ENCODE data around the gene TRIM7. TPM values are rescaled to one million over a fixed set of nuclear protein-coding genes. Genes with fewer than 3 reads are reported as not detected.

The TRIM7 gene
- polyA plus RNA-seq, 1 donor from 2014 or later: 2.1 TPM

DNA sequence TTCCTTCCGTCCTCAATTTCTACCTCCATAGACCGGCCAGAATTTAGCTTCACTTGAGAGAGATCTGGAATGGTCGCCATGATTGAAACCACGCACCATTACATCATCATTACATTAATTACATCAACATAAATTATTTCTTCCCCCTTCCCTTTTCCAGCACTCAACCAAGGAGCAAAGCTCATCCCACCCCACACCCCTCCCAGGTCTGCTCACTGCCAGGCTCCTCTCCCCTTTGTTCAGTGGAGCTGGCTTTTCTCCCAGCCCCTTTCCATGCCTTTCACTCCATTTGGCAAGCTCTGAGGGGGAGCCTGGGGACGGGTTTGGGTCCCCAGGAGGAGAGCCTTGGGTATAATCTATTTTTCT is 30.3 kb upstream of the TRIM7 start:
- H3K9ac ChIP-seq (ENCODE audit: low read length): no peak overlapping the region
- no peaks in the 10 kb centered on the region for H4K20me1 ChIP-seq (ENCODE audit: insufficient read depth)
- TF ChIP-seq POLR2AphosphoS5 (IDR thresholded peaks at IDR 0.05) (no peak), MXI1 (conservative IDR thresholded peaks at IDR 0.05; ENCODE audit: poor library complexity, severe bottlenecking) (no peak), EP300 (conservative IDR thresholded peaks at IDR 0.05; ENCODE audit: poor library complexity, severe bottlenecking) (no peak), TAF1 (IDR thresholded peaks at IDR 0.05; ENCODE audit: low read depth) (no peak), SMC3 (conservative IDR thresholded peaks at IDR 0.05; ENCODE audit: poor library complexity) (no peak), EZH2 (IDR thresholded peaks at IDR 0.05; ENCODE audit: borderline replicate concordance, insufficient read depth, low read length, poor library complexity, severe bottlenecking) (no peak), RAD21 (conservative IDR thresholded peaks at IDR 0.05) (no peak)
- TF ChIP-seq, protein P1, sequence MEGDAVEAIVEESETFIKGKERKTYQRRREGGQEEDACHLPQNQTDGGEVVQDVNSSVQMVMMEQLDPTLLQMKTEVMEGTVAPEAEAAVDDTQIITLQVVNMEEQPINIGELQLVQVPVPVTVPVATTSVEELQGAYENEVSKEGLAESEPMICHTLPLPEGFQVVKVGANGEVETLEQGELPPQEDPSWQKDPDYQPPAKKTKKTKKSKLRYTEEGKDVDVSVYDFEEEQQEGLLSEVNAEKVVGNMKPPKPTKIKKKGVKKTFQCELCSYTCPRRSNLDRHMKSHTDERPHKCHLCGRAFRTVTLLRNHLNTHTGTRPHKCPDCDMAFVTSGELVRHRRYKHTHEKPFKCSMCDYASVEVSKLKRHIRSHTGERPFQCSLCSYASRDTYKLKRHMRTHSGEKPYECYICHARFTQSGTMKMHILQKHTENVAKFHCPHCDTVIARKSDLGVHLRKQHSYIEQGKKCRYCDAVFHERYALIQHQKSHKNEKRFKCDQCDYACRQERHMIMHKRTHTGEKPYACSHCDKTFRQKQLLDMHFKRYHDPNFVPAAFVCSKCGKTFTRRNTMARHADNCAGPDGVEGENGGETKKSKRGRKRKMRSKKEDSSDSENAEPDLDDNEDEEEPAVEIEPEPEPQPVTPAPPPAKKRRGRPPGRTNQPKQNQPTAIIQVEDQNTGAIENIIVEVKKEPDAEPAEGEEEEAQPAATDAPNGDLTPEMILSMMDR (IDR thresholded peaks at IDR 0.05; ENCODE audit: poor library complexity, severe bottlenecking): no peak
- TF ChIP-seq, protein P2, sequence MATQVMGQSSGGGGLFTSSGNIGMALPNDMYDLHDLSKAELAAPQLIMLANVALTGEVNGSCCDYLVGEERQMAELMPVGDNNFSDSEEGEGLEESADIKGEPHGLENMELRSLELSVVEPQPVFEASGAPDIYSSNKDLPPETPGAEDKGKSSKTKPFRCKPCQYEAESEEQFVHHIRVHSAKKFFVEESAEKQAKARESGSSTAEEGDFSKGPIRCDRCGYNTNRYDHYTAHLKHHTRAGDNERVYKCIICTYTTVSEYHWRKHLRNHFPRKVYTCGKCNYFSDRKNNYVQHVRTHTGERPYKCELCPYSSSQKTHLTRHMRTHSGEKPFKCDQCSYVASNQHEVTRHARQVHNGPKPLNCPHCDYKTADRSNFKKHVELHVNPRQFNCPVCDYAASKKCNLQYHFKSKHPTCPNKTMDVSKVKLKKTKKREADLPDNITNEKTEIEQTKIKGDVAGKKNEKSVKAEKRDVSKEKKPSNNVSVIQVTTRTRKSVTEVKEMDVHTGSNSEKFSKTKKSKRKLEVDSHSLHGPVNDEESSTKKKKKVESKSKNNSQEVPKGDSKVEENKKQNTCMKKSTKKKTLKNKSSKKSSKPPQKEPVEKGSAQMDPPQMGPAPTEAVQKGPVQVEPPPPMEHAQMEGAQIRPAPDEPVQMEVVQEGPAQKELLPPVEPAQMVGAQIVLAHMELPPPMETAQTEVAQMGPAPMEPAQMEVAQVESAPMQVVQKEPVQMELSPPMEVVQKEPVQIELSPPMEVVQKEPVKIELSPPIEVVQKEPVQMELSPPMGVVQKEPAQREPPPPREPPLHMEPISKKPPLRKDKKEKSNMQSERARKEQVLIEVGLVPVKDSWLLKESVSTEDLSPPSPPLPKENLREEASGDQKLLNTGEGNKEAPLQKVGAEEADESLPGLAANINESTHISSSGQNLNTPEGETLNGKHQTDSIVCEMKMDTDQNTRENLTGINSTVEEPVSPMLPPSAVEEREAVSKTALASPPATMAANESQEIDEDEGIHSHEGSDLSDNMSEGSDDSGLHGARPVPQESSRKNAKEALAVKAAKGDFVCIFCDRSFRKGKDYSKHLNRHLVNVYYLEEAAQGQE (IDR thresholded peaks at IDR 0.05; ENCODE audit: borderline replicate concordance): no peak
- H3K36me3 ChIP-seq (ENCODE audit: insufficient read depth, low read length): peaks cover 15% of the 10 kb centered on the region
- no peaks in the 10 kb centered on the region for H3K79me2 ChIP-seq (replicated peaks; ENCODE audit: insufficient read depth, low read length)
- H2AFZ ChIP-seq (ENCODE audit: low read depth, low read length): no peak overlapping the region
- no peaks in the 10 kb centered on the region for H3K9me3 ChIP-seq (ENCODE audit: low read length)
- no peaks in the 10 kb centered on the region for H3K9me2 ChIP-seq (ENCODE audit: insufficient read depth, low read length)
- no peak overlapping the region for H3K4me2 ChIP-seq (ENCODE audit: low read length)
- no peak overlapping the region for H3K4me3 ChIP-seq (ENCODE audit: low read length)
- no peaks in the 10 kb centered on the region for H3K27me3 ChIP-seq (ENCODE audit: insufficient read depth, low read depth, low read length)
- H3F3A ChIP-seq (ENCODE audit: insufficient read depth, low read length, poor library complexity, severe bottlenecking): no peaks in the 10 kb centered on the region
- no peak overlapping the region for H3K27ac ChIP-seq (ENCODE audit: low read length)

DNA sequence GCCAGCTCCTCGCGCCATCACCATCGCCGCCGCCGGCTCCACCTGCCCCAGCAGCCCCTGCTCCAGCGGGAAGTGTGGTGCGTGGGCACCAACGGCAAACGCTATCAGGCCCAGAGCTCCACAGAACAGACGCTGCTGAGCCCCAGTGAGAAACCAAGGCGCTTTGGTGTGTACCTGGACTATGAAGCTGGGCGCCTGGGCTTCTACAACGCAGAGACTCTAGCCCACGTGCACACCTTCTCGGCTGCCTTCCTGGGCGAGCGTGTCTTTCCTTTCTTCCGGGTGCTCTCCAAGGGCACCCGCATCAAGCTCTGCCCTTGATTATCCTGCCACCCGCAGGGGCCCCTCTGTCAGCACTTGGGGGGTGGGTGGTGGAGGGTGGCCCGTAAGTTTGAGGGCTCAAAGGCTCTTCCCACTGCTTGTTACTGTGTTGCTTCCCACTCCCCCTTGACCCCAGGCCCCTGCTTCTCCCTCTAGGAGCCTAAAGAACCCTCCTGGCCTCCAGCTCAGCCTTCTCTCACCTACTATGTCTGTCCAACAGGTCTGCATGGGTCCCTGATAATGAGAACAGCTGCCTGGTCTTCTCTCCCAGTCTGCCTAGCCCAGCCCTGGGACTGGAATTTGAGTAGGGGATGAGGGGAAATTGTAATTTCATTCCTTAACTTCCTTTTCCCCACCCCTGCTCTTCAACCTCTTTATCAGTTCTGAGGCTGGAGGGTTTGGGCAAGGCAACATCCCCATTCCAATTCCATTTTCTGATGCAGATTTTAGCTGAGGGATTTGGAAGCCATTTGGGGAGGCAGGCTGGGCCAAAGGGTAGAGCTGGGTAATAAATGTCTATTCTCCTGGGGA is 29.7 kb upstream of the TRIM7 start:
- Histone ChIP-seq H3K9me2 (ENCODE audit: insufficient read depth, low read length) (no peaks in the 10 kb centered on the region), H3K4me3 (ENCODE audit: low read length) (no peak overlapping the region), H3K27ac (ENCODE audit: low read length) (no peak overlapping the region), H2AFZ (ENCODE audit: low read depth, low read length) (no peak overlapping the region), H3K4me2 (ENCODE audit: low read length) (no peak overlapping the region), H3K79me2 (replicated peaks; ENCODE audit: insufficient read depth, low read length) (no peaks in the 10 kb centered on the region), H3K27me3 (ENCODE audit: insufficient read depth, low read depth, low read length) (no peaks in the 10 kb centered on the region), H3K9ac (ENCODE audit: low read length) (no peak overlapping the region), H4K20me1 (ENCODE audit: insufficient read depth) (no peaks in the 10 kb centered on the region), H3K36me3 (ENCODE audit: insufficient read depth, low read length) (peaks cover 15% of the 10 kb centered on the region), H3K9me3 (ENCODE audit: low read length) (no peaks in the 10 kb centered on the region), H3F3A (ENCODE audit: insufficient read depth, low read length, poor library complexity, severe bottlenecking) (no peaks in the 10 kb centered on the region)
- TF ChIP-seq, protein P2 (IDR thresholded peaks at IDR 0.05; ENCODE audit: borderline replicate concordance): no peak
- TF ChIP-seq RAD21 (conservative IDR thresholded peaks at IDR 0.05) (no peak), MXI1 (conservative IDR thresholded peaks at IDR 0.05; ENCODE audit: poor library complexity, severe bottlenecking) (no peak), TAF1 (IDR thresholded peaks at IDR 0.05; ENCODE audit: low read depth) (no peak), SMC3 (conservative IDR thresholded peaks at IDR 0.05; ENCODE audit: poor library complexity) (no peak), POLR2AphosphoS5 (IDR thresholded peaks at IDR 0.05) (no peak), EP300 (conservative IDR thresholded peaks at IDR 0.05; ENCODE audit: poor library complexity, severe bottlenecking) (no peak), EZH2 (IDR thresholded peaks at IDR 0.05; ENCODE audit: borderline replicate concordance, insufficient read depth, low read length, poor library complexity, severe bottlenecking) (no peak)
- TF ChIP-seq, protein P1 (IDR thresholded peaks at IDR 0.05; ENCODE audit: poor library complexity, severe bottlenecking): no peak

Data from neural cell (in vitro differentiated cells).